ENCODE results near the gene DDIT3. TPM values are rescaled to one million over a fixed set of nuclear protein-coding genes. Genes with fewer than 3 reads are reported as not detected.

The DDIT3 gene
- polyA plus RNA-seq, 3 donors: 9.3 to 163 (median 9.4) TPM

- peaks cover 0 to 2% (median 0%) of the 10 kb centered on the region in 3 donors for H3K27me3 Mint-ChIP-seq (ENCODE audit: low read depth in 3 of 3)
- intact Hi-C loops (cut with micrococcal nuclease): loop anchor here (5.0 to 10.0 kb wide), 4 partner anchors 46 to 148 kb away; partner anchors contain the start of genes DCTN2 (in 2 of the 2), DDIT3 (in 1 of the 2) and MBD6 (in 1 of the 2)
- peak overlapping the region; percentile 62 to 83 for H3K27ac ChIP-seq (ENCODE audit: low read depth in 1 of 2, low read length in 2 of 2)
- H3K36me3 Mint-ChIP-seq: peaks cover 37 to 50% of the 10 kb centered on the region in 2 donors
- peak; percentile 90 for TF ChIP-seq CTCF (IDR thresholded peaks at IDR 0.05)
- peaks cover 74% of the 10 kb centered on the region for H3K4me1 Mint-ChIP-seq
- H3K4me3 Mint-ChIP-seq: peak overlapping the region; percentile 97 to 99
- H3K4me2 ChIP-seq (replicated peaks; ENCODE audit: extremely low read depth, low read length, poor library complexity, severe bottlenecking): peak overlapping the region; percentile 89
- H3K9me3 ChIP-seq (replicated peaks in 1 of 2; ENCODE audit: control insufficient read depth in 1 of 2, insufficient read depth in 1 of 2, low read length in 2 of 2): no peaks in the 10 kb centered on the region
- peaks cover 55 to 79% of the 10 kb centered on the region in 2 donors for H3K4me1 ChIP-seq (ENCODE audit: control insufficient read depth in 1 of 2, insufficient read depth in 2 of 2, low read length in 2 of 2)
- peak overlapping the region; percentile 83 for H3K9ac ChIP-seq (ENCODE audit: insufficient read depth, low read length, poor library complexity, severe bottlenecking)
- 0% methylated on average over 12 of the region's 29 CpGs for WGBS (ENCODE audit: insufficient coverage)
- H3K27ac Mint-ChIP-seq: peak overlapping the region; percentile 86 to 97 (median 96)
- peaks cover 35 to 42% of the 10 kb centered on the region in 2 donors for H3K36me3 ChIP-seq (replicated peaks in 1 of 2; ENCODE audit: control insufficient read depth in 1 of 2, insufficient read depth in 2 of 2, low read length in 2 of 2)
- H3K27me3 ChIP-seq (ENCODE audit: control insufficient read depth in 2 of 2, insufficient read depth in 2 of 2, low read length in 2 of 2): no peaks in the 10 kb centered on the region
- peak in 2 of 3 donors; percentile 34 to 44 for DNase-seq
- H3K4me3 ChIP-seq (replicated peaks in 1 of 3; ENCODE audit: low read depth in 2 of 3, low read length in 3 of 3): peak overlapping the region; percentile 79 to 100 (median 86)
- H2AFZ ChIP-seq (ENCODE audit: insufficient read depth, low read depth, low read length, poor library complexity, severe bottlenecking): peak overlapping the region; percentile 72
- H4K20me1 ChIP-seq (ENCODE audit: insufficient read depth, low read length): peaks cover 52% of the 10 kb centered on the region
- H3K79me2 ChIP-seq (ENCODE audit: insufficient read depth, low read length): peaks cover 85% of the 10 kb centered on the region
- peaks cover 0 to 1% (median 0%) of the 10 kb centered on the region in 7 donors for H3K9me3 Mint-ChIP-seq
These were observed 43.9 kb downstream of the DDIT3 start for GRCh38 chr12:57476162-57476992.

GRCh38 chr12:57475271-57476161 lies 44.8 kb downstream of the DDIT3 start:
- intact Hi-C loops (cut with micrococcal nuclease): loop anchor here (5.0 to 10.0 kb wide), 4 partner anchors 47 to 149 kb away; partner anchors contain the start of genes DCTN2 (in 2 of the 2), DDIT3 (in 1 of the 2) and MBD6 (in 1 of the 2)
- H3K4me3 Mint-ChIP-seq: peak overlapping the region; percentile 97 to 99
- DNase-seq: no peak
- peak overlapping the region; percentile 83 for H3K9ac ChIP-seq (ENCODE audit: insufficient read depth, low read length, poor library complexity, severe bottlenecking)
- H3K27ac ChIP-seq (ENCODE audit: low read depth in 1 of 2, low read length in 2 of 2): peak overlapping the region in 1 of 2 donors; percentile 83
- H3K27me3 Mint-ChIP-seq (ENCODE audit: low read depth in 3 of 3): peaks cover 0 to 2% (median 1%) of the 10 kb centered on the region in 3 donors
- TF ChIP-seq CTCF (IDR thresholded peaks at IDR 0.05): no peak
- 53% methylated on average over 70 of the region's 84 CpGs for WGBS (ENCODE audit: insufficient coverage)
- H3K79me2 ChIP-seq (ENCODE audit: insufficient read depth, low read length): peaks cover 81% of the 10 kb centered on the region
- peak overlapping the region; percentile 79 to 100 (median 86) for H3K4me3 ChIP-seq (replicated peaks in 1 of 3; ENCODE audit: low read depth in 2 of 3, low read length in 3 of 3)
- peaks cover 0 to 1% (median 0%) of the 10 kb centered on the region in 7 donors for H3K9me3 Mint-ChIP-seq
- no peaks in the 10 kb centered on the region for H3K9me3 ChIP-seq (replicated peaks in 1 of 2; ENCODE audit: control insufficient read depth in 1 of 2, insufficient read depth in 1 of 2, low read length in 2 of 2)
- H2AFZ ChIP-seq (ENCODE audit: insufficient read depth, low read depth, low read length, poor library complexity, severe bottlenecking): peak overlapping the region; percentile 72
- H4K20me1 ChIP-seq (ENCODE audit: insufficient read depth, low read length): peaks cover 61% of the 10 kb centered on the region
- peaks cover 44 to 51% of the 10 kb centered on the region in 2 donors for H3K36me3 ChIP-seq (replicated peaks in 1 of 2; ENCODE audit: control insufficient read depth in 1 of 2, insufficient read depth in 2 of 2, low read length in 2 of 2)
- H3K36me3 Mint-ChIP-seq: peaks cover 37 to 56% of the 10 kb centered on the region in 2 donors
- H3K4me1 ChIP-seq (ENCODE audit: control insufficient read depth in 1 of 2, insufficient read depth in 2 of 2, low read length in 2 of 2): peaks cover 61 to 86% of the 10 kb centered on the region in 2 donors
- no peaks in the 10 kb centered on the region for H3K27me3 ChIP-seq (ENCODE audit: control insufficient read depth in 2 of 2, insufficient read depth in 2 of 2, low read length in 2 of 2)
- H3K4me1 Mint-ChIP-seq: peaks cover 74% of the 10 kb centered on the region
- peak overlapping the region; percentile 89 for H3K4me2 ChIP-seq (replicated peaks; ENCODE audit: extremely low read depth, low read length, poor library complexity, severe bottlenecking)
- peak overlapping the region in 4 of 7 donors; percentile 24 to 96 (median 56) for H3K27ac Mint-ChIP-seq
